Adrenal gland (tissue), 5 donors: ENCODE measurements around the gene NSD1.

Experiments used
- CTCF ChIP-seq, 6 experiments: fragments of 450-650 bp in 4 of 6; fragments of 200-600 bp in 2 of 6; sonication (generic) in 1 of 6; IDR thresholded peaks; 1 replicate in 5 of 6; 2 replicates in 1 of 6; pipeline versions ENCODE4 v1.5.1 to v1.8.0; 2016 to 2021; ENCODE audit warnings: antibody characterized with exemption in 6 of 6, mild to moderate bottlenecking in 2 of 6, moderate library complexity in 1 of 6
- POLR2A ChIP-seq, 2 donors: fragments of 450-650 bp; IDR thresholded peaks; one replicate each; pipeline ENCODE4 v1.6.1; 2017; ENCODE audit warnings: antibody characterized with exemption in 2 of 2, mild to moderate bottlenecking in 2 of 2, moderate library complexity in 1 of 2
- donor health status: DM: no; HTN: no; CAD: no.

GRCh38 chr5:177314376-177315342 is 181.1 kb downstream of the NSD1 start:
- TF ChIP-seq CTCF (IDR thresholded peaks at IDR 0.05) (no peak), POLR2A (IDR thresholded peaks at IDR 0.05) (no peak)
